H7 (cell line): ENCODE data around the gene MORC3. TPM values are rescaled to one million over a fixed set of nuclear protein-coding genes. Genes with fewer than 3 reads are reported as not detected.
"Not testable (repeated sequence)": the region's sequence is repeated elsewhere in the genome, so short reads cannot be mapped to it uniquely, and the experiment has no call there.

Experiments
- DNase-seq: peaks from one replicate; pipeline ENCODE4 v3.0.0; 2012
- H3K27me3 ChIP-seq: 2 replicates; pipeline ENCODE4 v1.6.0; 2011; ENCODE audit warnings: mild to moderate bottlenecking, low read length; ENCODE audit not compliant: control insufficient read depth, insufficient read depth
- H3K36me3 ChIP-seq: replicated peaks from 2 replicates; pipeline ENCODE4 v1.5.1; 2011; ENCODE audit warnings: low read length; ENCODE audit not compliant: control insufficient read depth, insufficient read depth
- H3K4me3 ChIP-seq: 2 replicates; pipeline ENCODE4 v1.5.1; 2011; ENCODE audit warnings: low read depth, mild to moderate bottlenecking, control low read depth, low read length, moderate library complexity; ENCODE audit not compliant: insufficient read depth
- total RNA-seq: library from RNA; depleted of rRNA; stranded (reverse); fragments of >200 nt; shearing (Covaris generic); gene quantifications from 2 replicates; pipeline ENCODE4 v1.2.3, GENCODE V29; 2014

MORC3 gene
- total RNA-seq, 1 experiment from 2014 or later, result 15.3 TPM

- no peak for DNase-seq
- Histone ChIP-seq H3K36me3 (no peaks in the 10 kb centered on the region), H3K4me3 (no peak overlapping the region)
Measured at GRCh38 chr21:36316872-36317484, 3.0 kb upstream of the MORC3 start.

DNA sequence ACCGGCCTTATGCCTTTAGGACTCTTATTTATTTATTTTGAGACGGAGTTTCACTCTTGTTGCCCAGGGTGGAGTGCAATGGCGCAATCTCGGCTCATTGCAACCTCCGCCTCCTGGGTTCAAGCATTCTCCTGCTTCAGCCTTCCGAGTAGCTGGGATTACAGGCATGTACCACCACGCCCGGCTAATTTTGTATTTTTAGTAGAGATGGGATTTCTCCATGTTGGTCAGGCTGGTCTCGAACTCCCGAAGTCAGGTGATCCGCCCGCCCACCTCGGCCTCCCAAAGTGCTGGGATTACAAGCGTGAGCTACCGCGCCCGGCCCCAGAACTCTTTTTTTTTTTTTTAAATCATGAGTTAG, 611 bp upstream of the MORC3 start:
- H3K36me3 ChIP-seq, DNase-seq, H3K27me3 ChIP-seq: not testable (repeated sequence)
- H3K4me3 ChIP-seq, result peak overlapping the region; percentile 31

More at GRCh38 chr21:36316872-36317484, 3.0 kb upstream of the MORC3 start:
- H3K27me3 ChIP-seq, result no peaks in the 10 kb centered on the region

DNA sequence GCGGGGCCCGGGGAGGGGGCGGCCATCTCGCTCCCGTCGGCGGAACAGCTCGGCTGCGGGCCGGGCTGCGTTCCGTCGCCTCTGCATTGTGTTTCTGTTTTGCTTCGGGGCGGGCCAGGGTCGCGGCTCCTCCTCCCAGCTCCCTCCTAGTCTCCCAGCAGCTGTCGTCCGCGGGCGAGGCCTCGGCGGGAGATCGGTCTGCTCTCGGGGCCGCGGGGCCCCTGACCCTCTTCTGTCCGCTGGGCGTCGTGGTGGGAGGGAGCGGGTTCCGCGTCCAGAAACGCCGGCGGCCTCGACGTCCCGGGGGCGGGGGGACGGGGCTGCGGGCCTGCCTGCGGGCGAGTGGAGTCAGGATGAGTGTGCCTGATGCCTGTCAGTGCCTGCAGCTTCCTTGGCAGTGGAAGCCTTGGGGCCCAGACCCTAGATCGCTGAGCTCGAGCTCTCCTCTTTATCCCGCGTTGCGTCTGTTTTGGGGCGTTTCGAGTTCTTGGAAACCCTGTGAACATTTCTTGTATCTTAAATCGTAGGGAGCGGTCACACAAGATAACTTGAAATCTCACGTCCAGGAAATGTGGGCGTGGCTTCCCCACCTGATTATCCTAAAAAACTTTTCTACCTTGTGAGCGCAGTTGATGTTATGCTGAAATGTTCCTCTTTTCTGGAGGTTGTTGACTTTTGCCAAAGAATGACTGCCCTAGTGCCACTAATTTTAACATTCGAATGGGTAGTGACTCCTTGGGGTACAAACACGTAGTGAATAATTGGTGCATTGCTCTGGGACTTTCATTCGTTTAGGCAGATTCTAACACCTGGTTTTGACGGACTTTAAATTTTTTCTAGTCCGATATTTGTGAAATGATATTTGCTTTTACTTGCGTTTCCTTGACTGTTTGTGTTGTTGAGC, 676 bp downstream of the MORC3 start:
- Histone ChIP-seq H3K4me3 (peak overlapping the region; percentile 94), H3K27me3 (no peaks in the 10 kb centered on the region), H3K36me3 (no peaks in the 10 kb centered on the region)
- peak; percentile 87 for DNase-seq

DNA sequence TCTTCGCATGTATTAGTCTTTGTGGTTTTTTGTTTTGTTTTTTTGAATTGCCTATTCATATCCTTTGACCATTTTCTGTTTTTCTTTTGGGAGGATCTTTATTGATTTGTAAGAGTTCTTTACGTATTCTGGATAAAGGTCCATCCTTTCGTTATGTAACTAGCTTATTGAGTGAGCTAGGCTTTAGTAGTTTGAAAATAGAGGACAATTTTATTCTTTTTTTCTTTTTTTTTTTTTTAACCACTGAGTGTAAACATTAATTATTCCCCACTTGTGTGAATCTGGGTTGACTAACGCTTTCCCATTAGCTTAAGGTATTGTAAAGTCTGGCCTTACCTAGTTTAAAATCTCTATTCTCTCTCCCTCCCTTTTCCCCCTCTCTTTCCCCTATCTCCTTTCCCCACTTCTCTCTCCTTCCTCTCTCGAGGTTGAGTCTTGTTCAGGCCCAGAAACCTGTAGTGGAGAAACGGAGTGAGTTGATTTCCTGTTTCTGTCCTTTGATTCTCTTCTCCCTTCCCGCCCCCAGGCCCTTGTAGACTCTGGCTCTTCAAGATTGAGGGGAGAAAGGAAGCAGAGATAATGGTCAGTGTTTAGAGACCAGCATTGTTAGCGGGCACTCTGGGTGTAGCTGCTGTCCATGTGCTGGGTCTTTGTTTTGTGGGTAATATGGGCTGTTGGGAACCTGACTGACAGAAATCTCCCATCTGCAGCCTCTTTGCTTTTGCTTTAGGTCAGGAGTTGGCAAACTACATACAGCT, 1.5 kb downstream of the MORC3 start:
- DNase-seq, result peak; percentile 44
- no peaks in the 10 kb centered on the region for H3K27me3 ChIP-seq
- peak overlapping the region; percentile 94 for H3K4me3 ChIP-seq
- no peaks in the 10 kb centered on the region for H3K36me3 ChIP-seq

DNA sequence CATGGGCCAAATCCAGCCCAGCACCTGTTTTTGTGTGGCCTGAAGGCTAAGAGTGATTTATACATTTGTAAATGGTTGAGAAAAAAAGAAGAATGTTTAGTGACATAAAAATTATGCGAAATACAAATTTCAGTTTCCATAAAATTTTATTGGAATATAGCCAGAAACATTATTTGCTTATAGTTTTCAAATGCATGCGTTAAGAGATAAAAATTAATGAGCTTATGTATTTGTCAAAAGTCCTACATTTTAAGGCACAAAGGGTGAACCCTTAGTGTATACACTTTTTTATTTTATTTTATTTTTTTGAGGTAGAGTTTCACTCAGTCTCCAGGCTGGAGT, 2.1 kb downstream of the MORC3 start:
- Histone ChIP-seq H3K27me3 (no peaks in the 10 kb centered on the region), H3K36me3 (no peaks in the 10 kb centered on the region), H3K4me3 (no peak overlapping the region)
- no peak for DNase-seq

- Histone ChIP-seq H3K4me3 (no peak overlapping the region), H3K36me3 (no peaks in the 10 kb centered on the region), H3K27me3 (no peaks in the 10 kb centered on the region)
- DNase-seq, result no peak
Measured at GRCh38 chr21:36323032-36323431, 3.0 kb downstream of the MORC3 start.

- Histone ChIP-seq H3K4me3 (no peak overlapping the region), H3K36me3 (no peaks in the 10 kb centered on the region), H3K27me3 (no peaks in the 10 kb centered on the region)
- no peak for DNase-seq
Measured at GRCh38 chr21:36325373-36326010, 5.5 kb downstream of the MORC3 start.

- peak; percentile 61 for DNase-seq
- Histone ChIP-seq H3K4me3 (no peak overlapping the region), H3K36me3 (no peaks in the 10 kb centered on the region; the same call in 1 of the 2 replicates), H3K27me3 (no peaks in the 10 kb centered on the region)
Measured at GRCh38 chr21:36330904-36331303, 10.9 kb downstream of the MORC3 start.

- Histone ChIP-seq H3K4me3 (no peak overlapping the region), H3K27me3 (no peaks in the 10 kb centered on the region), H3K36me3 (peaks cover 11% of the 10 kb centered on the region)
- no peak for DNase-seq
Measured at GRCh38 chr21:36337099-36337509, 17.1 kb downstream of the MORC3 start.

- Histone ChIP-seq H3K36me3 (peaks cover 12% of the 10 kb centered on the region), H3K4me3 (no peak overlapping the region), H3K27me3 (no peaks in the 10 kb centered on the region)
- DNase-seq, result no peak
Measured at GRCh38 chr21:36338975-36339374, 19.0 kb downstream of the MORC3 start.

GRCh38 chr21:36342581-36342980, 22.6 kb downstream of the MORC3 start:
- H3K4me3 ChIP-seq, H3K27me3 ChIP-seq, DNase-seq: not testable (repeated sequence)
- peaks cover 20% of the 10 kb centered on the region for H3K36me3 ChIP-seq

- H3K27me3 ChIP-seq, result no peaks in the 10 kb centered on the region
- no peak for DNase-seq
- peaks cover 21% of the 10 kb centered on the region for H3K36me3 ChIP-seq
- no peak overlapping the region for H3K4me3 ChIP-seq
Measured at GRCh38 chr21:36344931-36345330, 24.9 kb downstream of the MORC3 start.

DNA sequence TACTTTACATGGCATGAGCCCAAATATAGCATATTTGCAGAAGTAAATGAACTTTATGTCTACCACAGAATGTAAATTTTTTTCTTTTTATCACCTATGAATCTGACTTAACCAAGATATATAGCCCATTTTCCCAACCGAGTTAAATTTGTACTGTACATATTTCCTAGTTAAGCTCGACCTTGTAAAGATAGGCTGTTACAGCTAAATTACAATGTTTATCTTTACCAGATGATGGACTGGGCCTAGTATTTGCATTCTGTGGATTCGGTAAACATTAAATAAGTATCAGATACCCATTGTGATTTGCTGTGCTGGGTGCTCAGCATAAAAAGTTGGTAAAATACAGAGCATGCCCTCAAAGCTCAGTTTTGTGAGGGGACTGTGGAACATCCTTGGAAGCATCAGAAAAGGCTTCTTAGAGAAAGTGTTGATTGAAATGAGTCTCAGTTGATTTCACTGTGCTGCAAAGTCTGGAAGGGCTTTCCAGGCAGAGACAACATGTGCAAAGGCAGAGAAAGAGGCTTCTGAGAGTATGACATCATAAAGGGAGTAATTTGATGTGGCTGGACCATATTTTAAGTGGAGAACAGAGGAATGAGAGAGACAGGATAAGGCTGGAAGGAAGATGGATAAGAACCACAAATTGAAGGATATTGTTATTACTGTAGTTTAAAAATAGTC, 27.4 kb downstream of the MORC3 start:
- H3K36me3 ChIP-seq, result peaks cover 13% of the 10 kb centered on the region
- no peak overlapping the region for H3K4me3 ChIP-seq
- no peak for DNase-seq
- H3K27me3 ChIP-seq, result no peaks in the 10 kb centered on the region

- Histone ChIP-seq H3K4me3 (no peak overlapping the region), H3K27me3 (no peaks in the 10 kb centered on the region), H3K36me3 (peaks cover 15% of the 10 kb centered on the region)
- DNase-seq, result no peak
Measured at GRCh38 chr21:36347962-36348328, 27.9 kb downstream of the MORC3 start.
